ENCODE data around the gene CKAP5.

CKAP5 gene

DNA sequence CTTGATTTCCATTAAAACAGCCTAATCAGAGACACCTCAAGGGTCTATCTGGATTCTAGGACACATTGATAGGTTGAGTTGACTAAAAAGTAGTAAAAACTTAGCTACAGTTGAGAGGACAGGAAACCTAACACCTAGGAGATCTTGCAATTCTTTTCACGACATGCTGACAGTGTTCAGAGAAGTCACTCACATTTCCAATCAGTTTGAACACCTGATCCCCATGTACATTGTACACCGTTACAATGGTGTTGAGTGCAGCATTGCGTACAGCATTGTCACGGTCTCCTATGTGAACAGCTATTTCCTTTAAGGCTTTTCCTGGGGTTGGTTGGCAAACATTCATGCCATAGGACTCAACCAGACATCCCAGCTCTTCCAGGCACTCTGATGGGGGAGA lies 84.3 kb downstream of the CKAP5 start:
- DNase-seq: no peak

GRCh38 chr11:46760429-46761128 lies 85.5 kb downstream of the CKAP5 start:
- no peak for DNase-seq

GRCh38 chr11:46759196-46759595 lies 86.9 kb downstream of the CKAP5 start:
- no peak for DNase-seq

GRCh38 chr11:46755962-46756361 lies 90.1 kb downstream of the CKAP5 start:
- DNase-seq: no peak

DNA sequence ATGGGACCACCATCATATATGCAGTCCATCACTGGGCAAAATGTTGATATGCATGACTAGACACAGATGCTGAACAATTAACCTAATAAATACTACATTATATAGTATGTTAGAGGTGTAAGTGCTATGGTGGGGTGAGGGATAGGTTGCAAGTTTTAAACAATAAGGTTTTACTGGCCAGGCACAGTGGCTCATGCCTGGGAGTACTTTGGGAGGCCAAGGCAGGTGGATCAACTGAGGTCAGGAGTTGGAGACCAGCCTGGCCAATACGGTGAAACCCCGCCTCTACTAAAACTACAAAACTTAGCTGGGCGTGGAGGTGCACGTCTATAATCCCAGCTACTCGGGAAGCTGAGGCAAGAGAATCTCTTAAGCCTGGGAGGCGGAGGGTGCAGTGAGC lies 98.9 kb downstream of the CKAP5 start:
- no peak for DNase-seq

DNA sequence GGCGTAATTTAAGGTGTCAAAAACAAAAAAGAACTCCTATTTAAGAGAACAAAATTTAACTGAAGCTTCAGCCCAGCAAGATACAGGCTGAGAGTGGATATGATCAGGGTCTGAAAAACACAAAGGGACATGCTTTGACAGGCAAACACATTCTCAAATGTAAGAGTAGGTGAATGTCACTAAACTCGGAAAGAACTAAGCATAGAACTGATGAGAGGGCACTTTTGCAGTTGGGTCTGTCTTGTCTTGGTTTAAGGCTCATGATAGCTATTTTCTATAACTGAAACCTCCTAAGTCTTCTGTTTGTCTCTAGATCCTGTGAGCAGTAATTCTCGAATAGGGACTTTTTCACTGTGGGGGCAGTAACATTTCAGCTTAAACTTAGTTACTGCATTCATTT lies 100.1 kb downstream of the CKAP5 start:
- DNase-seq: no peak

DNA sequence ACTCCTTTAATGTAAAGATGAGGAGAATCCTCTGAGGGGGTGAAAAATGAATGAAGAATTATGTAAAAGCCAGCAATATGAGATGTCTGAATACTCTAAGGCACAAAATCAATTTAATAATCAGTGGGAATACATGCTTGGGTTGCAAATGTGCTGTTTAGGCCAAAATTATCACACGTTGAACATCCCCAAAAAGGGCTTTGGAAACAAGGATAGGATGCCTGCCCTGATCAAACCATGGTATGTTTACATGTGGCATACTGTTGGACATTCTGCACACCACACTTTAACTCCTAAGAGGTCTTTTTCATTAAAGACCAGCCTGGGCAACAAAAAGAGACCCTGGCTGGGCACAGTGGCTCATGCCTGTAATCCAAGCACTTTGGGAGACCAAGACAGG lies 100.8 kb downstream of the CKAP5 start:
- DNase-seq: no peak

GRCh38 chr11:46743693-46744339 lies 102.3 kb downstream of the CKAP5 start:
- no peak for DNase-seq

DNA sequence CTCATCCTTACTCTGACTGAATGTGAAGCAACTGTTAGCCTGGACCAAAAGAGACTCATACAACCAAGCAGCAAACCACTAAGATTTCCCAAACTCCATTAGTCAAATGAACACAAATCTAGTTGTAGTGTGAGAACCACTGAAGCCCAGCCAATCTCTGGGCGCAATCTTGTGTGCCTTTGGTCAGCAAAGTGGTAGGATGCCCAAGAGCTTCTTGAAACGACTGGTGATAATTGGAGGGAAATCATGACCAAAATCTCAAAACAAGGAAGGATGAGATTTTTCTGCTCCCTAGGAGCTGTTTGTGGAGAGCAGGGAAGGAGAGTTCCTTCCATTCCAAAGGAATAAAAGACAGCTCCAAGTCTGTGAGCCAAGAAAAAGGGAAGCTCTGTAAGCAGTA lies 103.0 kb downstream of the CKAP5 start:
- DNase-seq: no peak

GRCh38 chr11:46741600-46742484 lies 104.2 kb downstream of the CKAP5 start:
- no peak for DNase-seq

DNA sequence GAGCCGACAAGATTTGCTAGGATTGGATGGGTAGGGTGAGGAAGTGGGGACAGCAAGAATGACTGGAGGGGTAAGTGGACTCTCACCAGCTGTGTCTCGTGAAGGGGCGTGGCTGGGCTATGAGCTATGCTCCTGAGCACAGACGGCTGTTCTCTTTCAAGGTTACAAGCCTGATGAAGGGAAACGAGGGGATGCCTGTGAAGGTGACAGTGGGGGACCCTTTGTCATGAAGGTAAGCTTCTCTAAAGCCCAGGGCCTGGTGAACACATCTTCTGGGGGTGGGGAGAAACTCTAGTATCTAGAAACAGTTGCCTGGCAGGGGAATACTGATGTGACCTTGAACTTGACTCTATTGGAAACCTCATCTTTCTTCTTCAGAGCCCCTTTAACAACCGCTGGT lies 107.2 kb downstream of the CKAP5 start:
- DNase-seq: no peak

DNA sequence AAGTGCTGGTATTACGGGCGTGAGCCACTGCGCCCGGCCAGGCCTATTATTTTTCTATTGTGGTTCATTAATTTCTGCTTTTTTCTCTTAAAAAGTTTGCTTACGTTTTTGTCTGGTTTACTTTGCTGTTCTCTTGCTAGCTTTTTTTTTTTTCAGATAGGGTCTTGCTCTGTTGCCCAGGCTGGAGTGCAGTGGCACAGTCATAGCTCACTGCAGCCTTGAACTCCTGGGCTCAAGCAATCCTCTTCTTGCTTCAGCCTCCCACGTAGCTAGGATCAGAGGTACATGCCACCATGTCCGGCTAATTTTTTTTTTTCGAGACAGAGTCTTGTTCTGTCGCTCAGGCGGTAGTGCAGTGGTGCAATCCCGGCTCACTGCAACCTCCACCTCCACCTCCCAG lies 108.4 kb downstream of the CKAP5 start:
- DNase-seq: no peak

DNA sequence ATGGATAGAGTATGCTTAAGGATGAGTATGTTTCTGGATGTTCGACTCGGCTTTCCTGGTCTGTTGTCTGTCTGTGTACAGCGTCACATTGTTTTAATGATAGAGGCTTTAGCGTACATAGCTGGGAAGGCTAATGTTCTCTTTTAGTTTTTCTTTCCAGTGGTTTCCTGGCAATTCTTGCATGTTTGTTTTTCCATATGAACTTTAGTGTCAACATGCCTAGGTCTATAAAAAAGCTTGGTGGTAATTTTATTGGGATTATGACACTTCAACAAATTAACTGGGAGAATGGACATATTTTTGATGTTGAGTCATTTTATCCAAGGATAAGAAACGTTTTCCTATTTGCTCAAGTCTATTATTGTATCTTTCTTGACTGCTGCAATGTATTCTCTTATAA lies 109.5 kb downstream of the CKAP5 start:
- no peak for DNase-seq

- no peak for DNase-seq
Measured at GRCh38 chr11:46736146-46736545, 109.9 kb downstream of the CKAP5 start.

DNA sequence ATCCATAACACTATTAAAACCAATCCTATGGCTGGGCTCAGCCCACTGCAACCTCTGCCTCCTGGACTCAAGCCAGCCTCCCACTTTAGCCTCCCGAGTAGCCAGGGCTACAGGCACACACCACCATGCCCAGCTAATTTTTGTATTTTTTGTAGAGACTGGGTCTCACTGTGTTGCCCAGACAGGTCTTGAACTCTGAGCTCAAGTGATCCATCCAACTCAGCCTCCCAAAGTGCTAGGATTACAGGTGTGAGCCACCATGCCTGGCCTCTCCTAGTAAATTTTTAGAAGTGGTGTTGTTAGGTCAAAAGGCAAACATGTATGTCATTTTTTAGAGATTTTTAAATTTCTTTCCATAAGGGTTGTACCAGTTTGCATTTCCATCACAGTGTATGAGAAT lies 112.8 kb downstream of the CKAP5 start:
- DNase-seq: no peak

DNA sequence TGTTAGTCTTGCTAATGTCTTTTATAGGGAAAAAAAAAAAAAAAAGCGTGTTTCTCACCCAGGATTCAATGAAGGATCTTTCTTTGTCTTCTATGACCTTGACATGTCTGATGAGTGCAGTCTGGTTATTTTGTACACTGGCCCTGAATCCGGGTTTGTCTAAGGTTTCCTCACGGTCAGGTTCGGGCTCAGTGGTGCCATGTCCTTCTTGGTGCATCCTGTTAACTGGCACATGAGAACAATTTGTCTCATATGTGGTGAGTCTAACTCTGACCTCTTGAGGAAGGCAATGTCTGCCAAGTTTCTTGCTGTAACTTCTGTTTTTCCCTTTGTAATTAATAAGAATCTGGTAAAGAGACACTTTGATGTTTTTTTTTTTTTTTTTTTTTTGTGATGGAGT lies 114.5 kb downstream of the CKAP5 start:
- DNase-seq: no peak

GRCh38 chr11:46729110-46730027 lies 116.7 kb downstream of the CKAP5 start:
- DNase-seq: no peak

GRCh38 chr11:46728659-46729040 lies 117.4 kb downstream of the CKAP5 start:
- no peak for DNase-seq

DNA sequence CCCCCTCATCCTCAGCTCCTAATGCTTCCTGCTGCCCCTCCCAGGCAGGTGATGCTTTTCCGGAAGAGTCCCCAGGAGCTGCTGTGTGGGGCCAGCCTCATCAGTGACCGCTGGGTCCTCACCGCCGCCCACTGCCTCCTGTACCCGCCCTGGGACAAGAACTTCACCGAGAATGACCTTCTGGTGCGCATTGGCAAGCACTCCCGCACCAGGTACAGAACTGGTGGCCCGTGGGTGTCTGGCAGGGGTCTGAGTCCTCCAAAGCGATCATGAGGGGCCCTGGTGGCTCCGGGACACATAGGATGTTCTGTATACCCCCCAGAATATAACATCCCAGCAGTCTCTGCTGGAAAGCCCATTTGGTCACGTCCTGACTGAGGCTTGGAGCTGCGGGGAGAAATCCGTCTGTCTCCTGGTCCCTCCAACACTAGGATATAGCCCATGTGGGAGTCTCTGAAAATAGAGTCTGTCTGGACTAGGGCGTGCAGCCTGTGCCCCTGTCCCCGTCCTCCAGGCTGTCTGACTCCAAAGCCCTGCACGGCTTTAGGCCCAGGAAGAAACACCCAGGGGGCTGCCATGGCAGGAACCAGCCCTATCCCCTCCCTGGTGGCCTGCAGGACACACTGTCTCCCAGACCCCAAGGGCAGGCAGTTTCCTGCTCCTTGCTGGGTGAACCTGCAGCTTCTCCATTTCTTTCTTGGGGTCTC lies 118.0 kb downstream of the CKAP5 start:
- DNase-seq: no peak

DNA sequence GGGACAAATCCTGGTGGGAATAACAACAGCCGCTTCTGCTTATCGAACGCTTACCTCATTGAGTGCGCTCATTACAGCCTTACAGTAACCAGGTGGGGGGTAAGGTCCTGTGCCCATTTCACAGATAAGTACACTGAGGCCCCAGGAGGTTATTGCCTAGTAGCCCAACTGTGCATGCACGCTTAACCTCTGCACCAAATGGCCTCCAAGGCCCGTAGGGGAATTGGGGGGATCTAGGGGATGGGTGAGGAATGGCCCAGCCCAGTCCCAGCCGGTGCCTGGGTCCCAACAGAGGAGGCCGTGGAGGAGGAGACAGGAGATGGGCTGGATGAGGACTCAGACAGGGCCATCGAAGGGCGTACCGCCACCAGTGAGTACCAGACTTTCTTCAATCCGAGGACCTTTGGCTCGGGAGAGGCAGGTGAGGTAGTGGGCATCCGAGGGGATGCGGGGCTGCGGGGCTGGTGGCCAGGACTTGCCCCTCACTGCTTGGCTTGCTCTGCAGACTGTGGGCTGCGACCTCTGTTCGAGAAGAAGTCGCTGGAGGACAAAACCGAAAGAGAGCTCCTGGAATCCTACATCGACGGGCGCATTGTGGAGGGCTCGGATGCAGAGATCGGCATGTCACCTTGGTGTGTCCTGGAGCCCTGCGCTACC lies 119.7 kb downstream of the CKAP5 start:
- no peak for DNase-seq

- DNase-seq: no peak
Measured at GRCh38 chr11:46725338-46726205, 120.5 kb downstream of the CKAP5 start.
